HEK293T (cell line): ENCODE data around the gene MVD.

ENCODE experiments used
- CTCF ChIA-PET: fragments of 350-600 bp; formaldehyde crosslinking; extraction: SDS; loops from one replicate; lab custom pipeline; 2021; ENCODE audit warnings: antibody characterized with exemption, inconsistent platforms; lab: Yijun Ruan, JAX
- POLR2A ChIA-PET: fragments of 350-600 bp; formaldehyde crosslinking; extraction: SDS; loops from one replicate; lab custom pipeline; 2020; ENCODE audit warnings: antibody characterized with exemption, inconsistent platforms; lab: Yijun Ruan, JAX
- DNase-seq: peaks from one replicate; pipeline ENCODE4 v3.0.0; 2012; ENCODE audit warnings: mixed read lengths; ENCODE audit errors: extremely low spot score
- ARNT ChIP-seq: fragments of 450-650 bp; IDR thresholded peaks from 2 replicates; pipeline ENCODE4 v1.6.1; 2017; ENCODE audit warnings: mild to moderate bottlenecking
- BHLHE40 ChIP-seq: fragments of 450-650 bp; IDR thresholded peaks from 2 replicates; pipeline ENCODE4 v1.6.1; 2016; ENCODE audit warnings: mild to moderate bottlenecking, moderate library complexity, borderline replicate concordance
- CTBP1 ChIP-seq: fragments of 450-650 bp; IDR thresholded peaks from 2 replicates; pipeline ENCODE4 v1.6.1; 2016; ENCODE audit warnings: borderline replicate concordance
- ELF4 ChIP-seq: fragments of 450-650 bp; IDR thresholded peaks from 2 replicates; pipeline ENCODE4 v1.6.1; 2017; ENCODE audit warnings: antibody characterized with exemption
- FOXA1 ChIP-seq: fragments of 450-650 bp; IDR thresholded peaks from 2 replicates; pipeline ENCODE4 v1.6.1; 2016; ENCODE audit warnings: mild to moderate bottlenecking
- FOXK2 ChIP-seq: fragments of 450-650 bp; IDR thresholded peaks from 2 replicates; pipeline ENCODE4 v1.6.1; 2016; ENCODE audit warnings: mild to moderate bottlenecking
- FOXM1 ChIP-seq: fragments of 450-650 bp; IDR thresholded peaks from 2 replicates; pipeline ENCODE4 v1.6.1; 2017; ENCODE audit warnings: mild to moderate bottlenecking, borderline replicate concordance
- HDGF ChIP-seq: fragments of 450-650 bp; IDR thresholded peaks from 2 replicates; pipeline ENCODE4 v1.6.1; 2017; ENCODE audit warnings: antibody characterized with exemption, borderline replicate concordance
- L3MBTL2 ChIP-seq: fragments of 450-650 bp; conservative IDR thresholded peaks from 2 replicates; pipeline ENCODE4 v1.6.1; 2016; ENCODE audit warnings: mild to moderate bottlenecking
- LEF1 ChIP-seq: fragments of 450-650 bp; IDR thresholded peaks from 2 replicates; pipeline ENCODE4 v1.6.1; 2017; ENCODE audit warnings: mild to moderate bottlenecking, borderline replicate concordance
- NFRKB ChIP-seq: fragments of 450-650 bp; IDR thresholded peaks from 2 replicates; pipeline ENCODE4 v1.6.1; 2016; ENCODE audit warnings: mild to moderate bottlenecking, moderate library complexity
- SP1 ChIP-seq: fragments of 450-650 bp; IDR thresholded peaks from 2 replicates; pipeline ENCODE4 v1.6.1; 2017
- SUZ12 ChIP-seq: fragments of 450-650 bp; IDR thresholded peaks from 2 replicates; pipeline ENCODE4 v1.6.1; 2016; ENCODE audit warnings: mild to moderate bottlenecking
- TARDBP ChIP-seq: fragments of 450-650 bp; IDR thresholded peaks from 2 replicates; pipeline ENCODE4 v1.6.1; 2016
- ZNF384 ChIP-seq: fragments of 450-650 bp; IDR thresholded peaks from 2 replicates; pipeline ENCODE4 v1.6.1; 2016
- TF ChIP-seq, protein P1 (sequence below): fragments of 450-650 bp; IDR thresholded peaks from 2 replicates; pipeline ENCODE4 v1.6.1; 2016

Gene MVD

GRCh38 chr16:88627531-88628411 is 35.1 kb downstream of the MVD start:
- ChIA-PET CTCF (no interaction called here), POLR2A (no interaction called here)
- TF ChIP-seq FOXM1 (no peak), ARNT (no peak), TARDBP (no peak), CTBP1 (no peak)
- DNase-seq: no peak

DNA sequence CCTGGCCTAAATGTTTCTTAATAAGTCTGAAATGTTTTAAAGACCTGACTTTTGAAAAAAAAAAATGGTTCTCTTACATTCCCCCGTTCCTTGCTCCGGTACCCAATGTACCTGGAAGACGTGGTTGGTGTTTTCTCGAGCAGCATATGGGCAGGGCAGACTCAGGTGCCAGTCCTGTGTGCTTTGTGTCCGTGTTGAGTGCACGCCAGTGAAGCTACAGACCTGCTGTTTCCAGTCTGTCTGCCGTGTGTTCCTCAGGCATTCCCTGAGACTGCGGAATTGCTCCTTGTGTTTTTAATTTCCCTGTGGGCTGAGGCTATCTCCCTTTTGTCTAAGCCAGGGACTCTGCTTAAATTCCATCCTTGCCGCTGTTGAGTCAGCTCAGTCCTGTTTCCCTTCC is 36.2 kb downstream of the MVD start:
- no peak for DNase-seq
- POLR2A ChIA-PET: no interaction called here
- TF ChIP-seq LEF1: no peak
- TF ChIP-seq BHLHE40: no peak
- no peak for TF ChIP-seq ZNF384
- no peak for TF ChIP-seq FOXA1
- TF ChIP-seq L3MBTL2: no peak
- TF ChIP-seq NFRKB: no peak
- CTCF ChIA-PET: no interaction called here

- CTCF ChIA-PET: no interaction called here
- no peak for TF ChIP-seq ARNT
- no peak for TF ChIP-seq ZNF384
- no peak for TF ChIP-seq L3MBTL2
- TF ChIP-seq CTBP1: no peak
- no peak for TF ChIP-seq FOXK2
- TF ChIP-seq SUZ12: no peak
- POLR2A ChIA-PET: no interaction called here
- DNase-seq: no peak
Observed at GRCh38 chr16:88624977-88625576, 37.8 kb downstream of the MVD start.

DNA sequence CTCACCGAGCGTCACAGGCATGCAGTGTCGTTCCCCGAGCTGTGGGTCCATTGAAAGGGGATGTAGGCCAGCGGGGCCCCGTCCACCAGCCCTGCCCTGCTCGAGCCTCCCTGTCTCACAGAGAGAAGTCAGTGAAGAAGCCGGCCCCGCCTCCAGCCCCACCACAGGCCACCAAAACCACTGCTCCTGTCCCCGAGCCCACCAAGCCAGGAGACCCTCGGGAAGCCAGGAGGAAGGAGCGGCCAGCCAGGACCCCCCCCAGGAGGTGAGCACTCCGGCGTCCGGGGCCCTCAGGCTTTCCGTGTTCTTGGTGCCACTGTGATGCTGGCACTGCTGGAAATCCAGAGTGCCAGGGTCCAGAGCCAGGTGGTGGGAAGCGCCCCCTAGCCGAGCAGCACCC is 38.4 kb downstream of the MVD start:
- POLR2A ChIA-PET: no interaction called here
- CTCF ChIA-PET: no interaction called here
- no peak for TF ChIP-seq L3MBTL2
- TF ChIP-seq CTBP1: no peak
- TF ChIP-seq, protein P1, sequence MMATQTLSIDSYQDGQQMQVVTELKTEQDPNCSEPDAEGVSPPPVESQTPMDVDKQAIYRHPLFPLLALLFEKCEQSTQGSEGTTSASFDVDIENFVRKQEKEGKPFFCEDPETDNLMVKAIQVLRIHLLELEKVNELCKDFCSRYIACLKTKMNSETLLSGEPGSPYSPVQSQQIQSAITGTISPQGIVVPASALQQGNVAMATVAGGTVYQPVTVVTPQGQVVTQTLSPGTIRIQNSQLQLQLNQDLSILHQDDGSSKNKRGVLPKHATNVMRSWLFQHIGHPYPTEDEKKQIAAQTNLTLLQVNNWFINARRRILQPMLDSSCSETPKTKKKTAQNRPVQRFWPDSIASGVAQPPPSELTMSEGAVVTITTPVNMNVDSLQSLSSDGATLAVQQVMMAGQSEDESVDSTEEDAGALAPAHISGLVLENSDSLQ: no peak
- TF ChIP-seq NFRKB: no peak
- TF ChIP-seq FOXA1: no peak
- no peak for TF ChIP-seq BHLHE40
- no peak for TF ChIP-seq ELF4
- TF ChIP-seq FOXM1: no peak
- TF ChIP-seq LEF1: no peak
- no peak for TF ChIP-seq SUZ12
- no peak for TF ChIP-seq ZNF384
- no peak for TF ChIP-seq SP1
- TF ChIP-seq TARDBP: no peak
- no peak for TF ChIP-seq HDGF
- no peak for TF ChIP-seq FOXK2
- no peak for TF ChIP-seq ARNT
- DNase-seq: no peak

DNA sequence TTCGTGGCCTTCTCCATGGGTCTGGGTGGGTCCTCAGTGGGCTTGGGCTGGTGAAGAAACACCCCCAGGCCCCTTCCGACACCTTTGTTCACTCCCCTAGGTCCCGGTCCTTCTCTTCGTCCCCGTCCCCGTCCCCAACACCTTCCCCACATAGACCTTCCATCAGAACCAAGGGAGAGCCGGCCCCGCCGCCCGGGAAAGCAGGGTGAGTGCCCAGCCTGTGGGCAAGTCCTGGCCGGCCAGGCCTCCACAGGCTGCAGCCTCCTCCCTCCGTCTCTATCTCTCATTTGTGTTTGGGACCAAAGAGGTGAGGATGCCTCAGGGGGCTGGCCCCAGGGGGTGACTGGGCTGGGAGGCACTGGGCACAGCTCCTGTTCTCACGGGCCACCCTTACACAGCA is 39.0 kb downstream of the MVD start:
- POLR2A ChIA-PET: interaction anchor here (1.1 kb wide), 1 partner anchor 54 kb away, joined by 4 read pairs; the partner anchor contains the start of gene ZC3H18
- TF ChIP-seq LEF1 (no peak), SP1 (no peak), BHLHE40 (no peak), HDGF (no peak), ARNT (no peak), CTBP1 (no peak), ZNF384 (no peak), TARDBP (no peak), ELF4 (no peak), L3MBTL2 (no peak), NFRKB (no peak), FOXA1 (no peak)
- TF ChIP-seq, protein P1: no peak
- CTCF ChIA-PET: no interaction called here
- DNase-seq: no peak

DNA sequence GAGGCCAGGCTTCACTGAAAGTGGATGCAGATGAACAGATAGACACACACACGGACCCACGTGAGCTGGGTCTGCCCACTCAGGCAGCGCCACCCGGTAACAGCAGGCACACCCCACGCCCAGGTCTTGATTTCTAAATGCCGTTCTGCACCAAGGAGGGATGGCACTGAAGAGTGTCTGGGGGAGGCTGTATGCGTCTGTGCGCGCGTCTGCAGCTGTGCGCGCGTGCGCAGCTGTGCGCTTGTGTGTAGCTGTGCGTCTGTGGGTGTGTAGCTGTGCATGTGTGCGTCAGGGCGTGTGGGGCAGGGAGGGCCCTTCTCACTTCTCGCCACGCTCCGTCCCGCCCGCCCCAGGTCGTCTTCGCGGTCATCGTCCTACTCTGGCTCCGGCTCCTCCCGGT is 40.0 kb downstream of the MVD start:
- POLR2A ChIA-PET: interaction anchor here (0.6 to 1.1 kb wide), 2 partner anchors 53 to 639 kb away, joined by 3 to 4 read pairs; partner anchors contain the start of gene ZC3H18
- no peak for DNase-seq
- CTCF ChIA-PET: no interaction called here
- no peak for TF ChIP-seq FOXK2
- TF ChIP-seq CTBP1: no peak
- no peak for TF ChIP-seq TARDBP
- no peak for TF ChIP-seq HDGF
- TF ChIP-seq ZNF384: no peak
- TF ChIP-seq SUZ12: no peak

DNA sequence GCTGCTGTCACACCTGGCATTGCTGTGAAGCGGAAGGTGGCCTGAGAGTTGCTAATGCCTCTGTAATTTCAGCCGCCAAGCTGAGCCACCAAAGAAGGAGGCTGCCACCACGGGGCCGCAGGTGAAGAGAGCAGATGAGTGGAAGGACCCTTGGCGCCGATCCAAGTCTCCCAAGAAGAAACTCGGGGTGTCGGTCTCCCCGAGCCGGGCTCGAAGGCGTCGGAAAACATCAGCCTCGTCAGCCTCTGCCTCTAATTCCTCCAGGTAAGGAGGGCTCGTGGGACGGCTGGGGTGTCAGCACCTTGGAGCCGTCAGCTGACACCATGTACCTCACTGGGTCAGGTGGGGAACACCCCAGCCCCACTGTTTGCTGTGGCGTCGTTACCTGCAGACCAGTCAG is 40.8 kb downstream of the MVD start:
- no peak for DNase-seq
- CTCF ChIA-PET: no interaction called here
- POLR2A ChIA-PET: no interaction called here
- TF ChIP-seq LEF1: no peak
- TF ChIP-seq, protein P1: no peak
- no peak for TF ChIP-seq FOXM1
- TF ChIP-seq L3MBTL2: no peak
- no peak for TF ChIP-seq CTBP1
- TF ChIP-seq ELF4: no peak
- no peak for TF ChIP-seq FOXA1
- no peak for TF ChIP-seq ARNT
- no peak for TF ChIP-seq NFRKB
- TF ChIP-seq FOXK2: no peak
